HG02763 (cell line): Measurements from ENCODE around the gene NSUN7.
"Not testable (repeated sequence)": the region's sequence is repeated elsewhere in the genome, so short reads cannot be mapped to it uniquely, and the experiment has no call there.

Source experiments
- ATAC-seq: cut with Tn5 transposase; IDR thresholded peaks from one replicate; pipeline ENCODE4 v1.9.1; 2021; ENCODE audit warnings: mild to moderate bottlenecking, moderate library complexity; ENCODE audit not compliant: unreplicated experiment

The NSUN7 gene

GRCh38 chr4:40812386-40812785 is 62.6 kb downstream of the NSUN7 start:
- no peak for ATAC-seq

DNA sequence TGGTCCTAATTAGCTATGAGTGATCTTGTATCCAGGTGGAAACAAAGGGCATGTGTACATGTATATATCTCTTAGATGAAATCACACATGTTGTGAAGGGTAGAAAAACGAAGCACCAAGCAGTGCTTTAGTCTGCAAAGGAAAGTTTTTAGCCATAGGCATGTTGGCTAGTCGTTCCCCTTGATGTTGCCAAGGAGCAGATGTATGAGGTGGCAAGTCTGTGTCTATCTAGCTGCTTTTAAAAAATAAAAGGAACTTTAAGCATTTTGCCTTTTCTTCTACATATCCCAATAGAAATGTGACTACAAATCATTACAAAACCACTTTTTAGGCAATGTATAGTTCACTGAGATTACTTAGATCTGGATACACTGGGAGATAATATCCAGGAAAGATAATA is 63.1 kb downstream of the NSUN7 start:
- ATAC-seq: no peak

GRCh38 chr4:40817157-40817556 is 67.4 kb downstream of the NSUN7 start:
- ATAC-seq: not testable (repeated sequence)

DNA sequence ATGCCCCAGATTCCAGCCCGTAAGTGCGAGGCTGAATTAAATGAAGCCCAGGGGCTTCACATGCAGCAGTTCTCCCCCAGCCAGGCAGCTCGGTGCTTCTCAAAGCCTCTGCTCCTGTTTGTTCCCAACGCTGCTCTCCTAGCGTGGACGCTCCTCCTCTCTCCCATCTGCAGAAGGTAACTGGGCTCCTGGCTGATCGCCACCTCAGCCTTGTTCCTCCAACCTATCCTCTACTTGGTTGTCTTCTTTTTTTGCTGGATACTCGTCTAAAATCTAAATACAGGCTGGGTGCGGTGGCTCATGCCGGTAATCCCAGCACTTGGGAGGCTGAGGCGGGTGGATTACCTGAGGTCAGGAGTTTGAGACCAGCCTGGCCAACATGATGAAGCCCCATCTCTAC is 70.3 kb downstream of the NSUN7 start:
- no peak for ATAC-seq

DNA sequence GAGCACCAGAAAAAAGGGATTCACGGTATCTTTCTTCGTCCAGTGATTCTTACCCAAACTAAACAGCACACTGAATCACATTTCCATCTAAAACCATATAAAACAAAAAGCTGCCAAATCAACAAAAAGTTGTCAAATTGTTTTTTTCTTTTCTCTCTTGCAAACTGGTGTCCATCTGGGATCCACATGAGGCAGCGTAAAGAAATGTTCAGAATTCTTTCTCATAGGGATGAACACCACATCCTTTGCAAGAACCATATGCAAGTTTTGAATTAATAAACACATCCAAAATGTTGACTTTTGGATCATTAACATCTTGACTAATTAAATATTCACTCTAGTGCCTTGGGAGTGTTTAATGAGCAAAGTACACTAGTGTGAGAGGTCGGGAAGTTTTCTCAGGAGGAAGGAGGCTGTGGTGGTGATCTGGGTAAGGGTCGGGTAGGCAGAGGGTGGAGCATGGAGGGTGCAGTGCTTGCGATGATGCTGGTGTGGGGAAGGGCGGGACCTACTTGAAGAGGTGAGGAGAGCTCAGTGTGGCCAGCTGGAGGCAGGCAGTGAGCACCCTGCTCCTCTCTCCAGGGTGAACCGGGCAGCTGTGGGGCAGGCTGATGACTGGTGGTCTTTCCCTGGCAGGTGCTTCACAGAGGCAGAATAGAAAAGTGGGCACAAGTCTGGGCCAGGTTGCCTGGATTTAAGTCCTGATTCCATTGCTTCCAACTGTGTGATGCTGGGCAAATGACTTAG is 72.8 kb downstream of the NSUN7 start:
- no peak for ATAC-seq

DNA sequence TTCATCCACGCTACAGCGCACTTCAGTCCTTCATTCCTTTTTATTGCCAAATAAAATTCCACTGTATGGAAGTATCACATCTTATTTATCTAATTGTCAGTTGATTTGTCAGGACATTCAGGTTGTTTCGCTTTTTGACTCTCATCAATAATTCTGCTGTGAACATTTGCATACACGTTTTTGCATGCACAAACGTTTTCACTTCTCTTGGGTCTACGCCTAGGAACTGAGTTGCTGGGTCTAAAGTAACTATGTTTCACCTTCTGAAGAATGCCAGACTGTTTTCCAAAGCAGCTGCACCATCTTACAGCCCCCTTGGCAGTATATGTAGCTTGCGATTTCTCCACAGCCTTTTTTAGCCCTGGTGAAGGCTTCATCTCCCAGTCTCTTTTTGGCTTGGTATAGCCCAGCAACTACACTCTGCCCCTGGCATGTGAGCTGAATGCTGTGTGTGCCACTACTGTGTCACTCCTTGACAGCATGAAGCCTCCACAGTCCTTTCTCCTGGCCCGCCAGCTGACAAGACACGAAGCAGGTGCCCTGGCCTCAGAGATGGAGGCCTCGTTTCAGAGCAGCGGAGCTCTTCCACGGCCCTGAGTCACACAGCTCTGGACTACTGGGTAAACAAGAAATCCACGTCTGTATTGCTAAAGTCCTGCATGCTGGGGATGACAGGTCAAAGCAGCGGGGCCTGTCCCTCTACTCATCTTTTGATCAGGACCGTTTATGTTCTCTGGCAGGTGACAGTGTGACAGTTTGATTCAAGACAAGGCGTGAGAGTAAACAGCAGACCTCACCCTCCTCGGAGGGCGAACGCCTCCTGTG is 75.5 kb downstream of the NSUN7 start:
- no peak for ATAC-seq

DNA sequence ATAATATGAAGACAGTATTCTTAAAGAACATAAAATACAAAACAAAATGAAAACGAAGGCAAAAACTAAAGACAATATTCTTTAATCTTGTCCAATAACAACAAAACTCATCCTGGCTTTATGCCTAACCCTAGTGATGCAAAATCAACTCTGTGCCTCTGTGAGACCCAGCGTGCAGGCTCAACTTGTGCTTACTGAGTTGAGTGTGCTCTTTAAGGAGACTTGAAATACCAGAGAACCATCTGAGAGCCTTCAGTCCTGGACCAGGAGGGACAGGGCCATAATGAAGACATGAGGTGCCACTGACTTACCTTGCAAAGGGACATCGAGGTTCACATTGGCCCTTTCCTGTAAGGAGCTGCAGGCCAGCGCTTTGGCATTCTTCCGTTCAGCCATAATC is 77.1 kb downstream of the NSUN7 start:
- no peak for ATAC-seq

DNA sequence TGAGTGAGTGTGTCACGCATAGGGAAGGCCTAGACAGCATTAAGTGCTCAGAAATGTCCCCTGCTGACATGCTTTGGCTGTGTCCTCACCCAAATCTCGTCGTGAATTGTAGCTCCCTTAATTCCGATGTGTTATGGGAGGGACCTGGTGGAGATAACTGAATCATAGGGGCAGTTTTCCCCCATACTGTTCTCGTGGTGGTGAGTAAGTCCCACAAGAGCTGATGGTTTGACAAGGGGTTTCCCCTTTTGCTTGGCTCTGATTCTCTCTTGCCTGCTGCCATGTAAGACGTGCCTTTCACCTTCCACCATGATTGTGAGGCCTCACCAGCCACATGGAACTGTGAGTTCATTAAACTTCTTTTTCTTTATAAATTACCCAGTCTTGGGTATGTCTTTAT is 78.0 kb downstream of the NSUN7 start:
- ATAC-seq: no peak

DNA sequence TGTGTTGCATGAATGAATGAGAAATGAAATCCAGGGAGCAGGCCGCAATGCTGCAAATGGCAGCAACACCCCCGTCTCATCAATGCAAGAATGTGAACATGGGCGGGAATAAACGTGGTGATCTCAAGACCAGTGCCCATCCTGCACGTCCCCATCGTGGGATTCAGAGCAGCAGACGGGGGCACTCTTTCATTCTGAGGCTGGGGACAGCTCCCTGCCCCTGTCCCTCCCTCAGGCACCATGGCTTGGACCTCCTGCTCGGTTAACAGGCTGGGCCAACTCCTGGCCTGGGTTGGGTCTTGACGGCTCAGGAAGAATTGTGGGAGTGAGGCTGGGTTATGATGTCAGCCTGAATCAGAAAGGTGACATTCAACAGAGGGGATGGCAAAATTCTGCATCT is 78.9 kb downstream of the NSUN7 start:
- no peak for ATAC-seq

DNA sequence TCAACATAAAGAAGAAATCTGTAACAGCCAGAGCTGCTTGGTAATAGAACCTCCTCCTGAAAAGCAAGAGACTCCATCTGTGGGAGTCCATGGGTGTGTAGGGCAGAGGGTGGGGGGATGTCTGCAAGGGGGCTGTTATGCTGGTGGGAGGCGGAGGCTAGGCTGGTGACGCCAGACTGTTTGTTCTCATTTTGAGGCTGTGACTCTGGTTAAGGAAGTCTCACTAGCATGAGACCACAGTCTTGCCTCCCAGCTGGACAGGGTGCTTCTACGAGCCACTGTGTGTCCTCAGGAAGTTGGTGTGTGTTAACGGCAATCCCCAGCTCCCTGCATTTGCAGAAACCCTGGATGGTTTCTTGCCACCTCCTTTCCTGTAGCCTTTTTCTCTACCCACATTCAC is 79.8 kb downstream of the NSUN7 start:
- no peak for ATAC-seq

GRCh38 chr4:40831146-40831907 is 81.6 kb downstream of the NSUN7 start:
- no peak for ATAC-seq

DNA sequence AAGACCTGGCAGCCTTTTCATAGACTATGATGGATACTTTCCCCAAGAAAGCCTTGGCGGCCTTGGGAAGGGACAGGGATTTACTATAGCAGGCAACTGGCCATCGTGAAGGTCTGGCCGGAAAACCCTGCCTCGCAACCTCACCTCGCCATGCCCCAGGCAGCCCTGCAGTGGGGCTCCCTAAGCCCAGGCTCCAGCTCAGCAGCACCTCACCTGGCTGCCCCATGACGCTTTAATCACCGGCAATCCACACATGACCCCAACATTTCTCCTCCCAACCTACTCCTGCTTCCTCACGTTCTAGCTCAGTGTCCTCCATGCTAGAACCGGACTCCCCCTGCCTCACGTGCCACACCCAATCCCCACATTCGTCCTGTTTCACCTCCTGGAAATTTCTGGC is 82.4 kb downstream of the NSUN7 start:
- ATAC-seq: no peak

- no peak for ATAC-seq
These were observed 83.5 kb downstream of the NSUN7 start for GRCh38 chr4:40833212-40833611.

DNA sequence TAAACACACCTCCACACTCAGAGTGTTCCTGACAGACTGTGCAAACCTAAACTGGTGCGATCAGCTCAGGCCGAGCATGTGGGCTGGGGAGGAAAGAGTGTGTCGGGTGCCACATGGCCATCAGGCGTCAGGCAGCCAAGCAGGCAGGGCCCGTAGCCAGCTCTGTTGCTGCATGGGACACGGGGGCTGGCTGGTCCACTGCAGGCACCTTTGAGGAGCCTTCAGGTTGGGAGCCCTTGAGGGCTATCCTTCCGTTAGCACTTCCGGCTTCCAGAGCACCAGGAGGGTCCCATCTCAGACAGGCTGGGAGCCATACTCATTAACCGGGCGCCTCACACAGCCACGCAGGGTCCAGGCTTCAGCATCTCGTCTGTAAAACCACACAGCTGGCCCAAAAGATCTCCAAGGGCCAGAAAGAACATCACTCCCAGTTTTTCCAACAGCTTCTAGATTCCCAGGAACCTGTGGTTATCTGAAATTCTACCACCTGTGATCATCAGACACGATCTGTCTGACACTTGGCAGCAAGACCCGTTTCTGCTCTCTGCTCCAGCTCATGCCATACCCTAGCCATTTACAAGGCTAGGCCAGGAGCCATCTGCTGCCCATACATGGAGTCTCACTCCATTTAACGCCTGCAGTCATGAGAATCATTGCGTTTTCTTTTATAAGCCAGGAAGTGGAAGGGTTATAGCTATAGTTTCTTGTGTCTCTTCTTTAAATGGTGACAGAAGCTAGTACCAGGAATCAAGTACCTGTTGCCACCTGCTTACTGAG is 87.5 kb downstream of the NSUN7 start:
- ATAC-seq: no peak

GRCh38 chr4:40838742-40839141 is 89.0 kb downstream of the NSUN7 start:
- ATAC-seq: no peak

GRCh38 chr4:40840255-40840984 is 90.7 kb downstream of the NSUN7 start:
- no peak for ATAC-seq

DNA sequence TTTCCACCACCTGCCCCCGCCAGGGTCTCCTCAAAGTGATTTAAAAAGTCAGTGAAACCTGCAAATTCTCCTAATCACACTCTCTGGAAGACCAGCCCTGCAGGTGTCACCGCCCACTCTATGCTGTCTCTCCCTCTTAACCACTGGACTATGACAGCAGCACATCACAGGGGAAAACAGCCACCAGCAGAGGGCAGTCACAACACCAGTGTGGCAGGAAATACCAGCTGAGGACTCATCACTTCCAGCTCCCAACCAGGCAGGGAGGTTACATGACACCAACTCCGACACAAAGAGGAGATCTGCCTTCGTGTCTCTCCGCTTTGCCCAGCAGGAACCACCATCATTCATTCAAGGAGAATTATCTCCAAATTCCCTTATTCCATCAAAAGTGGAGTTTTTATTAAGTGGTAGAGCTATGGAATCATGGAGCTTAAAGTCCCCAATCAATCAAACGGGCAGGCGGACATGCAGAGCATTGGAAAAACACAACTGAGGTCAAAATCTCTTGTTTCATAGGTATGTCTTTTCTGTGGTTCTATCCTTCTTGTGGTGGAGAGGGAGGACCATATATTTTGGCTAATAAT is 91.3 kb downstream of the NSUN7 start:
- no peak for ATAC-seq

GRCh38 chr4:40842318-40842717 is 92.6 kb downstream of the NSUN7 start:
- no peak for ATAC-seq

DNA sequence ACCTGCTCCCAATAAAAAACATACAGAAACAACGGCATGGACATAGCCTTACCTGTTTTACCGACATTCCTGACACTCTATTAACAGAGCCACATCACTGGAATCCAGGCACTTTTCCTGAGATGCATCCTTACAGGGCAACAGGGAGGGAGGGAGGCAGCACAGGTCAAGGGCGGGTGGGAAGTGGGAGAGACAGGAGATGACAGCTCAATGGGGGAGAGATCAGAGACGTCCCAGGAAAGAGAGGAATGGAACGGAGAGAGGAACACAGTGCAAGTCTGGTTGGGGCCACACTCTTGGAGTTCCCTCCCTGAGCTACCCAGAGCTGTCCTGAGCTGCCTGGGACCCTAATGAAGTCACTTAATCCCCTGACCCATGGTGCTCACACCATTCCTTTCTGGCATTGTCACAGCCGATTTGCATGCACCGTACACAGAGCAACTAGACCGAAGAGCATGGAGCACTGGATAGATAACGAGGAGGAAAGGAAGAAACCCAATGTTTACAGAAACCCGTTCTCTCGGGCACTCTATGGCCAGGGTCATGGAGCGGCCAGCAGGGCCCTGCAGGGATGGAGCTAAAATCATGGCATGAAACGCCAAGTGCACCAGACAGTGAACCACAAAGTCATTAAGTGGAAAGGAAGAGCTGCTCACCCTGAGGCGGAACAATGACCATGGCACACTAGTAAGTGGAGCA is 93.1 kb downstream of the NSUN7 start:
- no peak for ATAC-seq
